Esophagus (tissue), 2 donors: ENCODE measurements around the gene PARD3B. TPM values are rescaled to one million over a fixed set of nuclear protein-coding genes. Genes with fewer than 3 reads are reported as not detected.

ENCODE experiments used
- H3K27ac ChIP-seq, 2 donors: one replicate each; pipeline ENCODE4 v1.5.1; 2013; ENCODE audit warnings: low read depth in 2 of 2, mild to moderate bottlenecking in 2 of 2, inconsistent platforms in 1 of 2, low read length in 1 of 2, moderate library complexity in 1 of 2
- H3K27me3 ChIP-seq, 2 donors: one replicate each; pipeline ENCODE4 v1.6.1; 2013; ENCODE audit warnings: low read length in 2 of 2, control low read depth in 1 of 2, mild to moderate bottlenecking in 1 of 2; ENCODE audit not compliant: insufficient read depth in 2 of 2, control insufficient read depth in 1 of 2
- H3K36me3 ChIP-seq, 2 donors: one replicate each; pipeline ENCODE4 v1.6.1; 2013; ENCODE audit warnings: low read length in 1 of 2; ENCODE audit not compliant: control insufficient read depth in 2 of 2, insufficient read depth in 2 of 2
- H3K4me1 ChIP-seq, 2 donors: one replicate each; pipeline ENCODE4 v1.6.1; 2013; ENCODE audit warnings: low read length in 1 of 2; ENCODE audit not compliant: control insufficient read depth in 2 of 2, insufficient read depth in 2 of 2
- H3K4me3 ChIP-seq, 2 donors: one replicate each; pipeline ENCODE4 v1.5.1; 2013; ENCODE audit warnings: low read length in 2 of 2, mild to moderate bottlenecking in 2 of 2, low read depth in 1 of 2, moderate library complexity in 1 of 2
- H3K9me3 ChIP-seq, 2 donors: one replicate each; pipeline ENCODE4 v1.6.1; 2013; ENCODE audit warnings: mild to moderate bottlenecking in 2 of 2, low read depth in 1 of 2, low read length in 1 of 2, moderate library complexity in 1 of 2; ENCODE audit not compliant: control insufficient read depth in 2 of 2, insufficient read depth in 1 of 2
- WGBS, 2 donors: extraction: QIAGEN DNeasy Blood & Tissue Kit; methylation state at CpG; one replicate each; pipeline ENCODE4 v1.1.7; 2013; 5-methylcytosine and 5-hydroxymethylcytosine counted together
- polyA plus RNA-seq, 2 donors: library from polyadenylated mRNA; stranded (reverse); fragments of 200-250 nt; gene quantifications; one replicate each; pipeline ENCODE4 v1.2.3, GENCODE V29; 2013
- donor health status: healthy with polysubstance abuse.
- donor health status: Bipolar disorder and iron deficiency.

PARD3B gene
- 1 to 10 TPM; 1.2 to 1.3 TPM for polyA plus RNA-seq

- H3K27ac ChIP-seq, result peak within 1 kb of the TSS; percentile 81 to 82
- no peaks in the 10 kb centered on the region for H3K27me3 ChIP-seq
- peaks cover 3 to 5% of the 10 kb centered on the region in 2 donors for H3K4me1 ChIP-seq
- WGBS, 2 donors, result 0 to 1% methylated on average over 73 to 82 of the region's 82 CpGs
- H3K9me3 ChIP-seq, result no peaks in the 10 kb centered on the region
- no peaks in the 10 kb centered on the region for H3K36me3 ChIP-seq
- peak within 1 kb of the TSS; percentile 77 to 84 for H3K4me3 ChIP-seq
Measured at GRCh38 chr2:204544961-204545860, at the start of gene PARD3B. TSS of gene PARD3B (plus strand) at chr2:204545475. CDS start at chr2:204546000, 525 bp downstream.

- Histone ChIP-seq H3K4me1 (no peaks in the 10 kb centered on the region), H3K27ac (no peak overlapping the region), H3K9me3 (no peaks in the 10 kb centered on the region), H3K36me3 (no peaks in the 10 kb centered on the region), H3K4me3 (no peak overlapping the region), H3K27me3 (peaks cover 0 to 2% of the 10 kb centered on the region in 2 donors)
- 94 to 96% methylated on average over 4 of the region's 4 CpGs for WGBS, 2 donors
Measured at GRCh38 chr2:204496779-204497178, 48.5 kb upstream of the PARD3B start.

GRCh38 chr2:204497855-204498254 lies 47.4 kb upstream of the PARD3B start:
- WGBS, 2 donors, result 94 to 96% methylated on average over 1 of the region's 1 CpG
- no peak overlapping the region for H3K4me3 ChIP-seq
- H3K9me3 ChIP-seq, result no peaks in the 10 kb centered on the region
- no peak overlapping the region for H3K27ac ChIP-seq
- no peaks in the 10 kb centered on the region for H3K36me3 ChIP-seq
- no peaks in the 10 kb centered on the region for H3K4me1 ChIP-seq
- peaks cover 0 to 2% of the 10 kb centered on the region in 2 donors for H3K27me3 ChIP-seq

- no peaks in the 10 kb centered on the region for H3K9me3 ChIP-seq
- H3K27ac ChIP-seq, result no peak overlapping the region
- 92 to 96% methylated on average over 3 of the region's 3 CpGs for WGBS, 2 donors
- peaks cover 0 to 2% of the 10 kb centered on the region in 2 donors for H3K27me3 ChIP-seq
- no peak overlapping the region for H3K4me3 ChIP-seq
- H3K4me1 ChIP-seq, result no peaks in the 10 kb centered on the region
- H3K36me3 ChIP-seq, result no peaks in the 10 kb centered on the region
Measured at GRCh38 chr2:204498291-204498690, 47.0 kb upstream of the PARD3B start.

GRCh38 chr2:204503869-204504268 lies 41.4 kb upstream of the PARD3B start:
- Histone ChIP-seq H3K27ac (no peak overlapping the region), H3K4me3 (no peak overlapping the region), H3K4me1 (no peaks in the 10 kb centered on the region), H3K27me3 (no peaks in the 10 kb centered on the region), H3K9me3 (no peaks in the 10 kb centered on the region), H3K36me3 (no peaks in the 10 kb centered on the region)
- 66 to 82% methylated on average over 2 of the region's 2 CpGs for WGBS, 2 donors

- H3K27ac ChIP-seq, result no peak overlapping the region
- no peak overlapping the region for H3K4me3 ChIP-seq
- WGBS, 2 donors, result 84 to 87% methylated on average over 2 of the region's 2 CpGs
- H3K4me1 ChIP-seq, result no peaks in the 10 kb centered on the region
- H3K9me3 ChIP-seq, result no peaks in the 10 kb centered on the region
- H3K27me3 ChIP-seq, result no peaks in the 10 kb centered on the region
- H3K36me3 ChIP-seq, result no peaks in the 10 kb centered on the region
Measured at GRCh38 chr2:204504594-204504993, 40.7 kb upstream of the PARD3B start.

GRCh38 chr2:204505488-204505887 lies 39.8 kb upstream of the PARD3B start:
- Histone ChIP-seq H3K9me3 (no peaks in the 10 kb centered on the region), H3K4me3 (no peak overlapping the region), H3K27me3 (no peaks in the 10 kb centered on the region), H3K27ac (no peak overlapping the region), H3K36me3 (no peaks in the 10 kb centered on the region), H3K4me1 (no peaks in the 10 kb centered on the region)
- 68 to 87% methylated on average over 2 of the region's 2 CpGs for WGBS, 2 donors

- Histone ChIP-seq H3K36me3 (no peaks in the 10 kb centered on the region), H3K4me3 (no peak overlapping the region), H3K4me1 (no peaks in the 10 kb centered on the region), H3K9me3 (no peaks in the 10 kb centered on the region), H3K27ac (no peak overlapping the region), H3K27me3 (no peaks in the 10 kb centered on the region)
- WGBS, 2 donors, result 77 to 89% methylated on average over 4 of the region's 4 CpGs
Measured at GRCh38 chr2:204505946-204506345, 39.3 kb upstream of the PARD3B start.

- H3K4me1 ChIP-seq, result no peaks in the 10 kb centered on the region
- H3K36me3 ChIP-seq, result no peaks in the 10 kb centered on the region
- H3K4me3 ChIP-seq, result no peak overlapping the region
- WGBS, 2 donors, result 91 to 93% methylated on average over 5 of the region's 5 CpGs
- H3K9me3 ChIP-seq, result no peaks in the 10 kb centered on the region
- H3K27me3 ChIP-seq, result no peaks in the 10 kb centered on the region
- no peak overlapping the region for H3K27ac ChIP-seq
Measured at GRCh38 chr2:204507636-204508035, 37.6 kb upstream of the PARD3B start.
